IPS-NIHi7 (cell line): Measurements from ENCODE around the gene PRR12.
A peak's percentile ranks its signal among the peaks of the same experiment; 100 is the strongest.
"Not testable (repeated sequence)": the region's sequence is repeated elsewhere in the genome, so short reads cannot be mapped to it uniquely, and the experiment has no call there.

Source experiments
- DNase-seq: peaks from one replicate; pipeline ENCODE4 v3.0.0; 2012; ENCODE audit warnings: mixed read lengths; ENCODE audit errors: extremely low spot score

PRR12 gene

GRCh38 chr19:49616532-49616931 is 25.6 kb downstream of the PRR12 start:
- DNase-seq: no peak

DNA sequence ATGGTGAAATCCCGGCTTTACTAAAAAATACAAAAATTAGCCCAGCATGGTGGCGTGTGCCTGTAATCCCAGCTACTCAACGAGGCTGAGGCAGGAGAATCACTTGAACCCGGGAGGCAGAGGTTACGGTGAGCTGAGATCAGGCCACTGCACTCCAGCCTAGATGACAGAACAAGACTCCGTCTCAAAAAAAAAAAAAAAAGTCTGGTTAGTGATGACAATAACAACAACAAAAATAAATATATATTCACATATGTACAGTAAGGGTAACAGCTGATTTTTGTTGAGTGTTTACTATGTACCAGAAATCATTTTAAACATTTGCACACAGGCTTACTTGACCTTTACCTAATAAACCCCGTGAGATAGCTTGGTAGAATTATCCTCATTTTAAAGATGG is 26.0 kb downstream of the PRR12 start:
- no peak for DNase-seq

DNA sequence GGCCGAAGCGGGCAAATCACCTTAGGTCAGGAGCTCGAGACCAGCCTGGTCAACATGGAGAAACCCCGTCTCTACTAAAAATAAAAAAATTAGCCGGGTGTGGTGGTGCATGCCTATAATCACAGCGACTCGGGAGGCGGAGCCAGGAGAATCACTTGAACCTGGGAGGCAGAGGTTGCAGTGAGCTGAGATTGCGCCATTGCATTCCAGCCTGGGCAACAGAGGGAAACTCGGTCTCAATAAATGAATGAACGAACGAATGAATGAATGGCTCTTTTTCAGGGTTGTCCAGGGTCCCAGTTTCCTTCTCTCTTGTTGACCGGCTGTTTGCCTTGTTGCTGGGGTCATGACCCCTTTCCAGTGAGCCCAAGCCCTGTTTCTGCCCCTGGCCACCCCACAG is 26.9 kb downstream of the PRR12 start:
- DNase-seq: not testable (repeated sequence)

- no peak for DNase-seq
These were observed 34.3 kb downstream of the PRR12 start for GRCh38 chr19:49624967-49625910.

DNA sequence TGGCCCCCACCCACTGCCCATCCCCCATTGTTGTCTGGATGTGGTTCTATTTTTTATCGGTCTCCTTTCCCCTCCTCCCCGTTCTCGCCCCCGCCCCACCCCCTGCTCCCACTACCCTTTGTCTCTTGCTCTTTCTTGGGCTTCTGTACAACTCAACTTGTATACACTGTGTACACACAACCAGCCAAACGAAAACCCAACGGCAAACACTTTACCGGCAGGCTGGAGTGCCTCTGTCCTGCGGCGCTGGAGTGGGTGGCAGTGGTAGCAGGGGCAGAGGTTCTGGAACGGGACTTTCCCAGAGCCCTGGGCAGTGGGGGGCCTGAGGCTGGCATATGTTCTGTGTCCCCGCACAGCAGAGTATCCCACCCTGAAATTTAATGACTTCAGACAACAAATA is 35.2 kb downstream of the PRR12 start:
- DNase-seq: no peak

DNA sequence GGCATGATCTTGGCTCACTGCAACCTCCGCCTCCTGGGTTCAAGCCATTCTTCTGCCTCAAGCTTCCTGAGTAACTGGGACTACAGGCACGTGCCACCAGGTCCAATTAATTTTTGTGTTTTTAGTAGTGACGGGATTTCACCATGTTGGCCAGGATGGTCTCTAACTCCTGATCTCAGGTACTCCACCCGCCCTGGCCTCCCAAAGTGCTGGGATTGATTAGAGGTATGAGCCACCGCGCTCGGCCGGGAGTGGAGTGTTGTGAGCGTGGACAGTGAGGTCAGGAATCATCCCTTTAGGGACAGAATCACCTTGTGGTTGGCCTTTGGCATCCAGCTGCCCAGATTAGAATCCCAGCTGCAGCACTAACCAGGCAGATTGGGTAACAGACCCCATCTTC is 38.7 kb downstream of the PRR12 start:
- DNase-seq: no peak

- DNase-seq: no peak
These were observed 40.1 kb downstream of the PRR12 start for GRCh38 chr19:49631014-49631588.

DNA sequence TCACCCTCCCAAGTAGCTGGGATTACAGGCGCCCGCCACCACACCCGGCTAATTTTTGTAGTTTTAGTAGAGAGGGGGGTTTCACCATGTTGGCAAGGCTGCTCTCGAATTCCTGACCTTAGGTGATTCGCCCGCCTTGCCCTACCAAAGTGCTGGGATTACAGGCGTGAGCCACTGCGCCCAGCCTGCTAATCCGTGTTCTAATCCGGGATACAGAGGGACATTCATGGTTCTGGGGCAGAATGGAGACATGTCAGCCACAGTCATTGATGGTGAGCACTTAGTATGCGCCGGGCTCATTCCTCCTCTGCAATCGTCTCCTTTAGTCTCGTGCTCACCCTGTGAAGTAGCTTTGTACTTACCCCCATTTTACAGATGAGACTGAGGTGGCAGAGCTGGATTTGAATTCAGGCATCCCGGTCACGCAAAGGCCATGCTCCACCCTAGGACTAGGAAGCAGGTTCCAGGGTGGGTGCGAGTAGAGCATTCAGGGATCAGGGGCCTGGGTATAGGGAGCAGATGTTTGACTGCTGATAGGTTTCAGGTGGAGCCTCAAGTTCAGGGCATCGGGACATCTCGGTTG is 40.7 kb downstream of the PRR12 start:
- DNase-seq: no peak

DNA sequence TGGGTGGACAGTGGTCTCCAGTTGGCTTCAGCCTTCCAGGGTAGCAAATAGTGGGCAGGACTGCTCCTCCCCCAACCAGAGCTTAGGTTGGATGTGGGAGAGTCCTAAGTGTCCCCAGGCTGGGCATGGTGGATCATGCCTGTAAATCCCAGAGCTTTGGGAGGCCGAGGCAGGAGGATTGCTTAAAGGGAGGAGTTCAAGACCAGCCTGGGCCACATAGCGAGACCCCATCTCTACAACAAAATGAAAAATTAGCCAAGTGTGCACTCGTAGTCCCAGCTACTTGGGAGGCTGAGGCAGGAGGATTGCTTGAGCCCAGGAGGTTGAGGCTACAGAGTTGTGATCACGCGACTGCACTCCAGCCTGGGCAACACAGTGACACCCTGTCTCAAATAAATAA is 41.6 kb downstream of the PRR12 start:
- no peak for DNase-seq

DNA sequence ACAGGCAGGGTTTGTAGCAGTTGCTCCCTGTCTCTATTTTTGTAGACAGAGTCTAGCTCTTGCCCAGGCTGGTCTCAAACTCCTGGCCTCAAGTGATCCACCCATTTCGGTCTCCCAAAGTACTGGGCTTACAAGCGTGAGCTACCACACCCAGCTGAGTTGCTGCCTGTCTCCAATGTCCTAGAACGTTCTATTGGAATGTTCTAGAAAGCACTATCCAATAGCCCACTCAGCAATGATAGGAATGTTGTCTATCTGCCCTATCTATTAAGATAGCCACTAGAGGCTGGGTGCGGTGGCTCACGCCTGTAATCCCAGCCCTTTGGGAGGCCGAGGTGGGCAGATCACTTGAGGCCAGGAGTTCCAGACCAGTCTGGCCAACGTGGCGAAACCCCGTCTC is 42.3 kb downstream of the PRR12 start:
- not testable (repeated sequence) for DNase-seq

DNA sequence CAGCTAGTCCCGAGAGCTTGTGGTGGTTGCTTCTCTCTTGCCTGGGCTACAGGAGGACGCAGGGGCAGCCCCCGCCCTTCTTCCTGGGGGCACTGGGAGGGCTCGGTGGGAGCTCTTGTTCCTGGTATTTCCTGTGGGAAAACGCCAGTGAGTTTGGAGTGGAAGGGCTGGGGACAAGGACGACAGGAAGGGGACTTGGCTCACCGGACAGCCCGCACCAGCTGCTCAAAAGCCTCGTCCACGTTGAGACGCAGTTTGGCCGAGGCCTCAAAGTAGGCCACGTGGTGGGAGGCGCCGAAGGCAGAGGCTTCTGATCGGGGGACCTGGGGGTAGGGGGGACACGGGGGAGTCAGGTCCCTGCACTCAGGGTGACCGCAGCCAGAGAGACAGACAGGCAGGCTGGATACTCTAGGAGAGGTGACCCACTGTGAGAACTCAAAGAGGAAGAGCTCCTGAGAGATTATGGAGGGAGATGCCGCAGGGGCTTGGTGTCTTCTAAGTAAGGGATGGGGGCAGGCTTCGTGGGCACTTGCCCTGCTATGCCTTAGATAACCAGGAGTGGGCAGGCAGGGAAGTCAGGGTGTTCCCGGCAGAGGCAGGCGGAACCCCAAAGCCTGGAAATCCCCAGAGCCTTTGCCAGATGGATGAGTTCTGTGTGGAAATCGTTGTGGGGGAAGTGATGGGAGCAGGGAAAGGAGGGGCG is 44.7 kb downstream of the PRR12 start:
- DNase-seq: no peak

DNA sequence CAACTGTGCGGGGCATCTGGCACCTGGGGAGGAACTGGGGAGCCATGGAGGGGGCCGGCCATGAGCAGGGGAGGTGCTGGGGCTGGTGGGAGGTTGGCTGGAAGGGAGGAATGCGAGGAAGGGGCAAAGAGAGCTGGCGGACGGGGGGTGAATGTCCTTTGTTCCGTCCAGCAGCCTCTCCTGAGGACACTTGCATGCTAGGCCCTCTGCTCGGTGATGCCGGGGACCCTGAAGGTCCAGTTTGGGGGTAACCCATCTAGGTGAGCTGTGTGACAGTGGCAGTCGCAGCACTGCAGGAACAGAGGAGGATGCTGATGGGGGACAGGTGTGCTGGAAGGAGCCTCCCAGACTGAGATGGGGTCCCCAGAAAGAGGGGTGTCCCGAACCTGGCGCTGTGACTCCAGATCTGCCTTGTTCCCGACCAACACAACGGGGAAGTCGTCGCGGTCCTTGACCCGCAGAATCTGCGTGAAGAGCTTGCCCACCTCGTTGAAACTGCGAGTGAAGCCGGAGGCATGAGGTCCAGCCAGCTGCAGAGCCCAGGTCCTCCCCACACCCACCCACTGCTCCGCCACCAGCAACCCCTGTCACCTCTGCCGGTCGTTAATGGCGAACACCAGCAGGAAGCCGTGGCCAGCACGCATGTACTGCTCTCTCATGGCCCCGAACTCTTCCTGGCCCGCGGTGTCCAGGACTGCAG is 45.4 kb downstream of the PRR12 start:
- DNase-seq: no peak

- peak; percentile 69 for DNase-seq
These were observed 47.1 kb downstream of the PRR12 start for GRCh38 chr19:49637821-49638738.

DNA sequence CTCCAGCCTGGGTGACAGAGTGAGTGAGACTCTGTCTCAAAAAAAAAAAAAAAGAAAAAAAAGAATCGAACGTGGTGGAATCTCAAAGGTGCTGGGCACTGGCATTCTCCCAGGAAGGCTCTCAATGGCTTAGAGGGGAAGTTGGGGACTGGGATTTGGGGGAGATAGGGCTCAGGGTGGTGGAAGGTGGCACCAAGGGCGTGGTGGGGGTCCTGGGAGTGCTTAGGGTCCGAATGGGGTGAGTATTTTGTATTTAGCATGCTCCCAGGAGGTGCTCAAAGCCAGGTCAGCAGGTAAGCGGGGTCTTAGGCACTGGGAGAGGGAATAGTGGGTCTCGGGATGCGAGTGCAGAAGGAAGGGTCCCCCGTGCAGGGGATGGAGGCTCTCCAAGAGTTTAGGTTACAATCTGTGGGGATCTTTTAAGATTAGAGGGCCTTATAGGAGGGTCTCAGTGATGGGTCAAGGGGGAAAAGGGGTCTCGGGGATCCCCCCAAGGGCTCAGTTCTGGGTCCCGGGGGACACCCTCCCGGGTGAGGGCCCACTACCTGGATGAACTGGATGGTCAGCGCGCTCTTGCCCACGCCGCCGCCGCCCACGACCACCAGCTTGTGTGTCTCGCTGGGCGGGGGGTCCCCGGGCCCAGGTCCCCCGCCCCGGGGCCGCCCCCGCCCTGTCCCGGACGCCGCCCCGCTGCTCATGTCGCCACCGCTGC is 48.6 kb downstream of the PRR12 start:
- DNase-seq: no peak

- peak; percentile 96 for DNase-seq
These were observed 49.3 kb downstream of the PRR12 start, which contains the start of gene RRAS for GRCh38 chr19:49640113-49640898. Gene RRAS (minus strand): TSS chr19:49640143. CDS start chr19:49640098, 45 bp downstream.

DNA sequence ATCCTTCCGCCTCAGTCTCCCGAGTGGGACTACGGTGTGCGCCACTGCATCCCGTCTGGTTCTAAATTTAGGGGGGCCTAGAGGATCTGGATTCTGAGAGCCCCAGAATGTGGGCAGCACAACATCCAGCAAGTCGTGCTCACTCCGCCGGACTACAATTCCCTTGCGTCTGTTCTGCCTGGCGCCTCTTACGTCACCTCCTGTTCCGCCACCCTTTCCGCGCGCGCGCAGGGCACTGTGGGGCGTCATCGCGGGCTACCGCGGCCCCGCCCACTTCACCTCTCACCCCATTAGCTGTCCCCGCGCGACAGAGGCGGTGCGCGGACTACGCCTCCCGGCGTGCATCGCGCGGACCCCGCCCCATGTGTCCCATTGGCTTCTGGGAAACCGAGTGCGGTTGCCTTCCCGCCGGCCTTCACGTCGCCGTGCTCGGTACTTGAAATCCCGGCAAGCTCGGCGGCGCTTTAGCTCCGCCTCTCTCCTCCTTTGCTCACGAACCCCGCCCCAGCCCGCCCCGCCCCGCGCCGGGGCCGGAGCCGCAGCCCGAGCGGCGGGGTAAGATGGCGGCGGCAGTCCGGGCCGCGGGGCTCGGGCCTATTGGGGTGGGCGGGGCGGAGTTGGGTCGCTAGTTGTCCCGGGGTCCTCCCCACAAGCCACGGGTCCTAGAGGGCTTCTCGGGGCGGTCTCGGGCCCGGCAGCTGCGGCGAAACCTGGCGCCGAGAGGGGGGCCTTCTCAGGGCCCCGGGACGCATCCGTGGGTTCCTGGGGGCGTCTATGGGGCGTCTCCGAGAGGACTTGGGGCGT is 50.9 kb downstream of the PRR12 start, which contains the start of gene SCAF1:
Gene SCAF1 (plus strand): TSS at position 522 of the 804 bp plus-strand sequence. CDS start 2,818 bp downstream, outside the sequence.
- DNase-seq: peak; percentile 95

GRCh38 chr19:49642492-49643035 is 51.6 kb downstream of the PRR12 start:
- no peak for DNase-seq

DNA sequence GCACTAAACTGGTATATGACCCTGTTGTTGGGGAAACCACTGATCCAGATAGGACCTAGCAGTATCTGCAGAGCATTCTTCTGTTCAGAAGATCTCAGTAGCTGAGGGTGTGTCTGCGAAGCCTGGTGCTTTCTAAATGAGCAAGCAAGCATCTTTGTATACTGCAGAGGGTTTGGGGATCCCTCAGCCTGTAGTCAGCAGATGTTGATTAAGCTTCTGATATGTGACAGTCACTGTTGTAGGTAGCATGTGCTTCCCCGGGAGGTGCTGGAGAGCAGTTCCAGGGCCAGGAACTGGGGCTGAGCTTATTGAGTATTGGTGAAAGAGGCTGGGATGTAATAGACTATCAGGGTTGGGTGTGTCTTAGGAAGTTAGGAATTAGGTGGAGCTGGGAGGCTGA is 52.5 kb downstream of the PRR12 start:
- DNase-seq: no peak
